HG03460 (cell line): Measurements from ENCODE around the gene NAPA.

Experiments used
- ATAC-seq: cut with Tn5 transposase; IDR thresholded peaks from one replicate; pipeline ENCODE4 v1.9.1; 2021; ENCODE audit not compliant: unreplicated experiment

NAPA gene

DNA sequence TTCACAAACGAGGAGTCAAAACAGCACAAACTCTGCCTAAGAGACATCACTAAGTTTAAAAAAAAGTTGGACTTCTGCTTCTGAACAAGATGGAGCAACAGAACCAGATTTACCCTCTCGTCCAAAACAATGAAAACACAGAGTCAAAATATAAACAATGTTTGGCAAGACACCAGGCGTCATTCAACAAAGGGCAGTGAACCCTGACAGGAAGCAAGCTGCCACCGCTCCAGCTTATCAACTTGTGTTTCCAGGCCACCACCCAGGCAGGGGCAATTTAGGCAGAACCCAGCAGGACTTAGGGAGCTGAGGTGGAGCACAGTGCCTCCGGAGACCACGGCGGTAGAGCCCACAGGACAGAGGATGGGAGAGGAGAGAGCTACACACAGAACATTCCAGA, 8.6 kb upstream of the NAPA start:
- ATAC-seq: no peak

DNA sequence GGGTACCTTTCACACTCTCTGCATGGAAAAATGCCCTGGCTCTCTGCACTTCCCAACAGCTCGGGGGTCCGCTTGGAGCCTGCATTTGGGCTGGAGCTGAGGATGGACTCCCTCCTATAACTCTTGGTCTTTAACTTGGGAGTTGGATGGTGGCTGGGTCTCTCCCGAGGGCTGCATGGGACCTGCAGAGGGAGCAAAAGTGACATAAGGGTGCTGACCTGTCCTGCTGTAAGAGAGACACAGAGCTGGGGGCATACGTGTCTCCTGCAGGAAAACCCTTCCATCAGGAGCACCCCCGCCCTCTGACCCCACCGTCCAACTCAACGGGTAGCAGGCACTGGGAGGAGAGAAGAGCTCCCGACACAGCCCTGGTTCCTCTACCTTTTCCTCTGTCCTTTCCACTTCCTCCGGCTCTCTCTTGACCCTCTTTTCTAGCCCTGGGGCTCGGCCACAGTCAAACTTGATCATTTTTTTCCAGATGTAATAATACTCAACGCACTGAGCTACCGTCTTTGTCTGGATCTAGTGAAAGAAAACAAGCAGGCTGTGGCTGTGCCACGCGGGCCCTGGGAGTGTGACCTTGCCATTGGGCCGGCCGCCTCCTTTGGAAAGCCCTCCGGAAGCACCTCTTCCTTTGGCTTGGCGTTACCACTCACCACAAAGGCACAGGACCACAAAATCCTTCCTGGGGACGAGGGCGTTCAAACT, 6.8 kb upstream of the NAPA start:
- no peak for ATAC-seq

DNA sequence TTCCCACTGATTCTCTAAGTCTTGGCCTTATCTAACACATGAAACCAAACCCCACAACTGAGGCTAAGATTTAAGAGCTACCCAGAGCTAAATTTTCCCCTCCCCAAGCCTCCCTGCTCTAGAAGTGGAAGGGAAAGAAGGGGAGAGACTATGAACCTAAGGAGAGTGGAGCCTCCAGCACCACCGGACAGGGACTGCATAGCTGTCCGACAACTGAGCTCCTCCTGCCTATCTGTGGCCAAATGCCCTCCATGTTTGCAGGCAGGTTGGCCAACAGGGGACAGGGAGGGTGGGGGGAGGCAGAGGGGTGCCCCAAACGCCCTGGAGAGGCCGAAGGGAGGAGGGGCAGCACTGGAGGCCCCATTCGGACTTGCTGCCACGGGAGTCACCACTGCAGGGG, 6.0 kb upstream of the NAPA start:
- ATAC-seq: no peak

DNA sequence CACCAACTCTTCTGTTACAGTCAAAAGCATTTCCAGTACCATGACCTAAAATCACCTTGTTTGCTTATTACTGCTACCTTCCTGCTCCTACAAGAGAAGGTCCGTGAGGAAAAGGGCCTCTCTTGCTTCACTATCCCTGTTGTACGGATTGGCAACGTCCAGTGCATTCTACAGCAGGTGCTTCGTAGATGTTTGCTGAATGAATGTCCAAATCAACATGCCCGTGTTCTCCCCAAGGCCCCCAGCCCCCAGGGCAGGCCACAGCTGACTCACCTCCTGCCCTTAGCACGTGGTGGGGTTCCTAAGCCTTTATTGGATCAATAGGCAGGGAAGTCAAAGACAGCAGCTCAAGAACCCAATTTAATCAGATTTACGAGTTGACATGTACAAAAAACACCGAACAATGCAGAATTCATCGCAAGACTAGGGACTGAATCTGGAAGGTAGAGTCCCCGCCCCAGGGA, 5.5 kb upstream of the NAPA start:
- no peak for ATAC-seq

DNA sequence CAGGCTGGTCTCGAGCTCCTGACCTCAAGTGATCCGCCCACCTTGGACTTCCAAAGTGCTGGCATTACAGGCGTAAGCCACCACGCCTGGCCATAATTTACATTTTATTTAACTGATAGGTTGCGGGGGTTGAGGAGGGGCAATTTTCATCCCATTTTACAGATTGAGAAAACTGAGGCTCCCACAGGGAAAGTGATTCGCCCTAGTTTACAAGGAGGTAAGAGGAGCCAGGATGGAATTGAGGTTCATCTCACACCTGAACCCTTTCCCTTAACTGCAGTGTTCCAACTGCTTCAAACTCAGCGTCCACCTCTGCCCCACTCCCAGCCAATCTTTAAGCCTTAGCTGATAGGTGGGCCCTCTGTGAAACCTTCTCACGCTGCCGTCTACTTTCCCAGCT, 4.0 kb upstream of the NAPA start:
- no peak for ATAC-seq

DNA sequence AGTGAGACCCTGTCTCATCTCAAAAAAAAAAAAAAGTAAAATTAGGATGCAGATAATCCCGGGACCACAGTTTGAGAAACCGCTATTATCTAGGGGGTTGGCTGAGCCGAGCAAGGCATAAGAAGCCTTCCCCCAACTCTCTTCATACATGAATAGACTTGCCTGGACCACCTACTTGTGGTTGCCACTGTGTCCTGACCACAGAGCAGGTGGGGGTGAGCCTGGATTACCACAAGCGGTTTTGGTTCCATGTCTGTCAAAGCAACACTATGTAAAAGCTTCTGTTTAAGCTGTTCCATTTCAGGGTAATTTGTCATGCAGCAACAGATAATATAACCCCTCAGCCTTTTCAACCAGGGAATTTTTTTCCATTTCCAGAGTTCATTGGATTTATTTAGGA, 3.3 kb upstream of the NAPA start:
- ATAC-seq: no peak

DNA sequence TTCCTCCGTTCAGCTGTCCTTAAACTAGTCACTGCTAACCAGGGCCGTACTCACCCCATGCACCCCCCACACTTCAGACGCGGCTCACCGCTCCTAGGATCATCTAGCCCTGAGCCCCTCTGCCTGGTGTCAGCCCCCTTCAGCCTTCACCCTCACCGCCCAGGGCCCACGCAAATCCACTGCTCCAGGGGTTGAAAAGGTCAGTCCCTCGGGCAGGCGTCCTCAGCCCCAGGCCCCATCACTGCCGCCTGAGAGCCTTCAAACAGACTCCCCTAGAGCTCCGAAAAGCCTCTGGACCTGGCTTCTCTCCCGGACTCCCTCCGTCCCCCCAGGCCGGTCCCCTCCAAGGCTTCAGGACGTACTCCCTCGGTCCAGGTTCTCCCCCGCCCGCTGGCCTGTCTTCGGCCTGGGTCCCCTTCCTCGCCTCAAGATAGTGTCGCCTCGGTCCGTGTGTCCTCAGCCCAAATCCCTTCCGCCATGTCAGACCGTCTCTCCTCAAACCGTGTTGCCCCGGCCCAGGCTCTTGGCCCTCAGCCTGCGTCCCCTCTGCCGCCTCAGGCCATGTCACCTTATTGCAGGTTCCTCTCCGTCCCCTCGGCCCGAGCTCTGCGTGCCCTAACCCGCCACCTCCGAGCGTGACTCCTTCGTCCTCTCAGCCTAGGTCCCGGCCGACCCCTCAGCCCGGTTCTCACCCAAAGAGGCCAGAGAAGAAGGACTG, 553 bp downstream of the NAPA start:
- peak; percentile 2 for ATAC-seq

DNA sequence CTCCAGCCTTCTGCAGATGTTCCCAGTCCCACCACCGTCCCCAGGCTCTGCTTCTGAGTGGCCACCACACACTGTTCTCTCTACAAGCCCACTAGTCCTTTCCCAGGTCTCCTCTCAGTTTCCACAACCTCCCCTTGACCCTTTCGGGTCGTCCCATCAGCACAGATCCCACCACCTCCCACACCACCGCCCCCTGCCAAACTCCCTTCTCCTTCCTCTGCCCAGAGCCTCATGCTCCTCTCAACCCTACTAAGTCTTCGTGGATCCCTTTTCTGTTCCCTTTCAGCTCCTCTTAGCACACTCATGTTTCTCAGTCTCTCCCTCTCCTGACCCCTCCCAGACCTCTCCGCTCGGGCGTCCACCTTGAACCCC, 1.9 kb downstream of the NAPA start:
- no peak for ATAC-seq

DNA sequence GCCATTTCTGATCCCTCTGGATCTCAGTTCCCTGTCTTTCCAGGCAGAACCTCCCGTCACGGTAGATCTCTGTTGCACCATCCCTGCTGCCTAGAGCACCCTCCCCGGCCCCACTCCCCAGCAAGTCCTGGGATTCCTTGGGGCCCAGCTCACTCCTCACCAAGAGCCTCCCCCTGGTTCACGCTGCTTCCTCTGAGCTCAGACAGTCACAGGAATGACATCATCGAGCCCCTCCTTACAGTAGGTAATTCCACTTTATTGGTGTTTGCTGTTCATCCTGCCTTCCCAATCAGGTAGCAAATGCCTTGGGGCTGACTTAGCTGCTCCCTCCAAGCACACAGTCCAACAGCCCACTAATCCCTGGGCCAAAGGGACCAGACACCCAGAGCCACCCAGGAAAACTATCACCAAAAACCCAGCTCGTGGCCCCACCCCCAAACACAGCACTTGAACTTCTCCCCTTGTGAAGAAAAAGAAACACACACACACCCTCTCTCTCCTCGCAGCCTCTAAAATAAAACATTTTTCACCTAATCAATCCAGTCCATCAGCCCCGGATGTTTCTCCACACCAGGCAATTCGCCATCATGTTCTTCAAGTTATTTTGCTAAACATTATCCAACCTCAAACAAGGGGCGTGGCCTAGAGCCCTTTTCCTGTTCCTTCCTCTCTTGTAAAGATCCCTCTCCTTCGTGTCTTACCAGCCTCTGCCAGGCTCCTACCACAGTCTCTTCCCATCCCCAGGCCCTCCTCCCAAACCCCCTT, 2.5 kb downstream of the NAPA start:
- ATAC-seq: no peak

DNA sequence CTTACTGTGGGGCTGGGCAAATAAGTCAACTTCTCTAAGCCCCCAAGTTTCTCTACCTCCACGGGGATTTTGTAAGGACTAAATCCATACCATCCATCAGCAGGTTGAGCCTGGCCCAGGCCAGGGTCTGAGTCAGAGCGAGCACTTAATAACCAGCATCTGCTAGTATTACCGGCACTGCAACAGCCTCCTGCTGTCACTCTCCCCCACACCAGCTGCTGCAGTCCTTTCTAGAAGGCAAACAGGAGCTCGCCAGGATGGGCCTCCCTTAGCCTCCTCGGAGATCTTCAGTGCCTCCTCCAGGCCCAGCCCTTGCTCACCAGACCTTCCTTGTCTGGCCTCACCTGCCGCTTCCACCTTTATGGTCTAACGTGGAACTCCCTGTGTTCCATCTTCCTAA, 3.2 kb downstream of the NAPA start:
- ATAC-seq: no peak

DNA sequence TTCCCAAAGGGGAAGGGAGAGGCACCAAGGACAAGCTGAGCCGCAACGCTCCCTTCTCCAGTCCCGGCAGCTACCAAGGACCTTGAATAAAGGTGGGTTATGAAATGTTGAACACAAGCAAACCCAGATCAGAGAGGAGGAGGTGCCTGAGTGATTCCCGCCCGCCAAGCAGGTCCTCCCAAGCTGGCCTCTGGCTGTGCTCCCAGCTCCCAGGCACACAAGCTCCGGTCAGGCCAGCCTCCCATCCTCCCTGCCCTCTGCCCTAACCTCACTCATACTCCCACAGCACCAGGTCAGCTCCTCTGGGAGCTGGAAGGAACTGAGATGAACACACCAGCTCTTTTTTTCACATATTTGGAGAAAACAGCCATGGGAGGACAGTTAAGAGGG, 3.7 kb downstream of the NAPA start:
- no peak for ATAC-seq

DNA sequence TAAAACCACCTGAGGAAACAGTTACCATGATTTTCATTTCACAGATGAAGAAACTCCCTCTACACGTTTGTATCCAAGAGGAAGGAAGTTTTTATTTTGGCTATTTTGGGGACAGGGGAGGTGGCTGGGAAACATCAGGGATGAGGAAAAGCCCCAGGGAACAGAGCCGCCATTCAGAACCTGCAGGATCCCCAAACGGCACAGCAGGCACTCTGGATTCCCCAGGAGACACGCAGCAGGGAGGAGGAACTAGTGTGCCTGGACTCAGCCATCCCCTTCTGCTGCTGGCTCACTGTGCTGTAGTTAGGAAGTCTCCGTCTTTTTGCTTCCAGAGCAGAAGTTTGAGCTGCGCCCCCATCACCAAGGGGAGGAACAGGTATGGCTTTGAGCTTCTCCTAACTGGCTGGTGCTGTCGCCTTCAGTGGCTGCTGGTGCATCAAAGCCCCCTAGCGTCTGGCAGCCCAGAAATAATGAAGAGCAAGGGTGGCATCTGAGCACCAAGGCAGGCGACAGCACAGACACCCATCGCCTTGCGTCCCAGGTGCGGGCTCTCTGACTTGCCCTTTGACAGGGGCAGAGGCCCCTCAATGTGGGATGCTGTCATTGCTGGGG, 4.2 kb downstream of the NAPA start:
- no peak for ATAC-seq

DNA sequence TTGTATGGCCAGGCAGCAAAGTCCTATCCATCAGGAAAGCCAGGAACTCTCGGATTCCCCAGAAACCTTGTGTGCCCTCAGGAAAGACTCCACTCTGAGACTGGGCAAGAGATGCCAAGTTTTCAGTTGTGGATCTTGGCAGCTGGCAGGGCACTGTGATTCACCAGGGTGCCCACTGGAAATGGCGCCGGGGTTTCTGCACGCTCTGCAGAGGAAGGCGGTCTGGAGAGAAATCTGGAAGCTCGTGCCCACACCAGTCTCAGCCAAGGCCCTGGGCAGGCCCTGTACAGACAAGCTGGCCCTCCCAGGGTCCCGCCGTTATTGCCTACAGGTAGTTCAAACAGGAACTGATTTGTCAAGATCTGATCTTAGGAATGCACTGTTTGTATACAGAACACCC, 4.9 kb downstream of the NAPA start:
- ATAC-seq: no peak

DNA sequence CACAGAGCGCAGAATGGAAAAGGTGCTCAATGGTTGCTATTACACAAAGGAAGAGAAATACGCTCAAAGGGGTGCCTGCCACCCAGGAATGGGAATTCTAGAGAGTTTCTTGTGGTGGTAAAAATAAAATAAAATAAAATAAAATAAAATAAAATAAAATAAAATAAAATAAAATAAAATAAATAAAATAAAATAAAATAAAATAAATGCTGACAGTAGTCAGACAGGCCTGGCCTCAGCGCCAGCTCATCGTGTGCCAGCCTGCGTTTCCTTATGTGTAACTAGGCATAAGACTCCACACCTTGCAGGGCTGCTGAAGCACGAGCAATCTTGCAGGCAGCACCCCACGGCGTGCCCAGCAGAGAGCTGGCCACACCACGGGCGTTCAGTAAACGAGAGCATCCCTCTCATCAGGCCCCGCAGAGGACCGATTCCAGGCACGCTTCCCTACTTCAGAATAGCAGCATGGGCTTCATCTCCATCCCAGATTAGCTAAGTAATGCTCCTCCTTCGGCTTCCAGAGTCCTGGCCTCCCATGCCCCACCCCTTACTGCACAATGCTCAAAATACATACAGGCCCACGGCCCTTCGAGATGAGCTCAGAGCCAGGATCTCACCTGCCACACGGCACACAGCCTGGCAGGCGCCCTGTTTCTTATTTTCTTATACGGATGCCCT, 5.6 kb downstream of the NAPA start:
- no peak for ATAC-seq

DNA sequence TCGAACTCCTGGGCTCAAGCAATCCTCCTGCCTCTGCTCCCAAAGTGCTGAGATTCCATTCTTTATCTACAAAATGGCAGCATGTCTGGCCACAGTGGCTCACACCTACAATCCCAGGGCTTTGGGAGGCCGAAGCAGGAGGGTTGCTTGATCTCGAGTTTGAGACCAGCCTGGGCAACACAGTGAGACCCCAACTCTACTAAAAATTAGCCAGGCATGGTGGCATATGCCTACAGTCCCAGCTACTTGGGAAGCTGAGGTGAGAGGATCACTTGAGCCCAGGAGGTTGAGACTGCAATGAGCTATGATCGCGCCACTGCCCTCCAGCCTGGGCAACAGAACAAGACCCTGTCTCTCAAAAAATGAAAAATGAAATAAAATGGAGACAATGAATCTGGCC, 6.1 kb downstream of the NAPA start:
- ATAC-seq: no peak

DNA sequence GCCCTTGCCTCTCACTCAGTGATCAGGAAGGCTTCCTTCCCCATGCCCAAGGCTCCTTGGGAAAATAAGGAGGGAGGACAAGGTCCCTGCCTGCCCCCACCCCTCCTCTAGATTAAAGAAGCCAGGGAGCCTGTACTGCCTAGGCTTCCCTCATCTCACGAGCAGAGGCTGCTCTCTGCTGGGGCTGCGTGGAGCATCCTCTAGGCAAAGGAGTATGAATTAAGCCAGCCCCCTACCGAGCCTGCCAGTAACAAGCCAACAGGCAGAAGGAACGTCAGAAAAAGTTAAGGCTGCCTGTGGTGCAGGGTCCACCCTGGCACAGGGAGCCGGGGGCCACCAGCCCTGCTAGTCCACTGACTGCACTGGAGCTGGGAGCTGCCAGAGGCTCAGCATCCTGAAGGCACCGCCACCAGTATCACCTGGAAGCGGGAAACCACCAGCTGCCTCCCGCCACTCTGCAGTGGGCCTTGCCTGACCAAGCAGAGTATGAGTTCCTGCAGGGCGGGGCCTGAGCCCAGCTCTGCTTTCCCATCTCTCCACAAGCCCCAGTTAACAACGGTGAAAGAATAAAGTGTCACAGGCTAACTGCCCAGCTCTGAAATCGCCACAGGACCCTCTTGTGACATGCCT, 6.8 kb downstream of the NAPA start:
- ATAC-seq: no peak

DNA sequence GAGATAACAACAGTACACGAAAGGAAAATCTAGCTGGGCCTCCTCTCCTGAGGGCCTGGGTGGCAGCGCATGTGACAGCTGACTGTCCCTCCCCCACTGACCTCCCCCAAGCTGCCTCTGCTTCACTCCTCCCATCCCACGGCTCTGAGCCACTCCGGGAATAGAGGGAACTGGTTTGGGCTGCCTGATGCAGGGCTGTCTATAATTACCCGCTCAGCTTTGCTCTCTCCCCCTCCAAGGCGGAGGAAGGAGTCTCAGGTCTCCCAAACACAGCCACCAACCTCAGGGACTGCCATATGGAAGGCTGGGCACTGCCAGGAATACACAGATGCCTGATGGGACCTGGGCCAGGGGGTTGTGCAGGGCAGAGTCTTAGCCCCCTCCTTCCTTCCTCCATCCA, 7.9 kb downstream of the NAPA start:
- ATAC-seq: no peak

DNA sequence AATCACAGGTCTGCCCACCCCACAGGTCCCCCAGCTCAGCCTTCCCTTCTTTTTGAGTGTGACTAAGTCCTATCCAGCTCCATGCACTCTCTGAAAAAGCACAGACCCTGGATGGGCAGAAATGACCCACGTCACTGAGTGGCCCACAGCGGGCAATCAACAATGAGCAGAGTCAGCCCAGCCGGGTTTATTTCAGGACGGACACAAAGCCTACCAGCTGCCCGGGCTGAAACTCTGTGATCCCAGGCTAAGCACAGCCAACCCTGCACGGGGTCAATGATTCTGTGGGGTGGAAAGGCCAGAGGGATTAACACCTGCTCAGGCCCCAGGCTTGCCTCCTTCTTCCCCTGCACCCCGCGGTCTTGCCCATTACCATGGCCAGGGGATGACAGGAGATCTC, 8.4 kb downstream of the NAPA start:
- no peak for ATAC-seq

DNA sequence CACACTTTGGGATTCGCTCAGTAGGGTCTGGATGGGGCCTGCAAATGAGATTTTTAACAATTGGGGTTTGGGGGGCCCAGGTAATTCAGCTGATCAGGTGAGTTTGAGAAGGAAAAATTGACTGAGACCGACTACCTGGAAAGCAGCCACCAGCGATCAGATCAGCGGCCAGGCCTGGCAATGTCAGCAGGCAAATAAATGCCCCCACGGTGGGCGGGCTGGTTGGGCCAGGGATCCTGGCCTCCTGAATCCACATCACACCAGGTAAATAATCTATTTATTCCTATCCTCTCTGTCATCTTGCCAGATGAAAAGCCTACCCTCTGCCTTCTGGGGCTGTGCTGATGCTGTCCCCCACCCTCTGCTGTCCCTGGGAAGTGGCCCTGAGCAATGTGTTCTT, 9.4 kb downstream of the NAPA start:
- no peak for ATAC-seq

DNA sequence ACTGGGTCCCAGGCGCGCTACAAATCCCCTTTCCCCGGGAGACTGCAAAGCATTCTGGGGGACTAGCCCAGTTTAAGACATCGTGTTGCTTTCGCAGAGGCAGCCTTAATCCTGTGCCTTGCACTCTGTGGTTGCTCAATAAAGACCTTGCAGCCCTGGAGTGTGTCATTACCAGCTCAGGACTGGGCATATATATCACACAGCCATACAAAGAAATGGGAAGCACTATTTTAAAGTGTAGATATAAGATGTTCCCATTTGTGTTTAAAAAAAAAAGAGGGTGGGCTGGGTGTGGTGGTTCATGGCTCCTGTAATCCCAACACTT, 11.1 kb downstream of the NAPA start:
- ATAC-seq: no peak
